Activated CD4-positive, alpha-beta T cell treated with anti-CD3 and anti-CD28 coated beads for 4 hours (primary cell): Measurements from ENCODE around the gene UBE3B.

Source experiments
- DNase-seq, 2 donors: peaks; one replicate each; pipeline ENCODE4 v3.0.0-alpha.2; 2020

Gene UBE3B

GRCh38 chr12:109534456-109534855, 57.0 kb downstream of the UBE3B start:
- no peak for DNase-seq

DNA sequence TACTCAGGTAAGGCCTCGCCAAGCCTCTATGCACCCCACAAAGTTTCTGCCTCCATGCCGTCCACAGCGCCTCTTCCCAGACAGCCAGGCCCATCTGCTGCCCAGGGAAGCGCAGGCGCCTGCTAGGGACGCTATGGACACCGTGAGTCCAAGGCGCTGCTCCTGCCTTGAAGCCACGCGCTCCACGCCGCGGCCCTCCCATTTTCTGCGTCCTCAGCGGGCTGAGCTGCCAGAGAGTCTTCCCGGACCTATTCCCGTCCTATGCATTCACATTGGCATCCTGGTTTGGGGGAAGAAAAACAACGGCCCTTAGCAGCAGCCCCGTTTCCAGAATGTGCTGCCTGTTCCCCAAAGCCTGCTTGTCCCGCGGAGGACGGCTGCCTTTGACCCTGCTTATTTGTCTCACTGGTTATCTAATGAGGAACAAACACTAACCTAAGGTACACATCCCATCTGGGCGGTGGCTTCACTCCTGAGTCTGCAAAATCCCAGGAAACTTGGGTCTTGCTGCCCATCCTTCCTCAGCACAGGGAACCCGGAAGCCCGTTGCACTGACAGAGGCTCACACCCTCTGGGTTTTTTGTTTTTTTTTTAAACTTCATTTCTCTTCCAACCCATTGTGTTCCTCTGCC, 57.9 kb downstream of the UBE3B start:
- no peak for DNase-seq

- no peak for DNase-seq
These were observed 58.4 kb downstream of the UBE3B start for GRCh38 chr12:109535863-109536250.

DNA sequence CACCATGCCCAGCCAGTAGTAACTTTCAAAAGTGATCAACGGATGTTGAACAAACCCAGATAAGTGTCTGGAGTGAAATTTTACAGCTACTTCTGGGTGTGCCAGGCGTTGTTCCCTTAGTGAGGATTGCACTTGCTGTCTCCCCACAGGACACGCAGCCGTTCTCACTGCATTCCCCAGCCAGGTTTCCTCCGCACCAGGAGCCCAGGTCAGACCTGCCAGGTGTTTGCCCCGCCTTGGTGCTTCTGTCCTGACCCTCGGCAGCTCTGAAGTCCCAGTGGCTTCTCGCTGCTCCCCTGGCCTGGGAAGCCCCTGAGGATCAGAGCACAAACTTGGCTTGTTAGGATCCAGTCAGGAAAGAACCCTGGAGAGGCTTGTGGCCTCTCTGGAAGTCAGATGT, 59.7 kb downstream of the UBE3B start:
- DNase-seq, result no peak

DNA sequence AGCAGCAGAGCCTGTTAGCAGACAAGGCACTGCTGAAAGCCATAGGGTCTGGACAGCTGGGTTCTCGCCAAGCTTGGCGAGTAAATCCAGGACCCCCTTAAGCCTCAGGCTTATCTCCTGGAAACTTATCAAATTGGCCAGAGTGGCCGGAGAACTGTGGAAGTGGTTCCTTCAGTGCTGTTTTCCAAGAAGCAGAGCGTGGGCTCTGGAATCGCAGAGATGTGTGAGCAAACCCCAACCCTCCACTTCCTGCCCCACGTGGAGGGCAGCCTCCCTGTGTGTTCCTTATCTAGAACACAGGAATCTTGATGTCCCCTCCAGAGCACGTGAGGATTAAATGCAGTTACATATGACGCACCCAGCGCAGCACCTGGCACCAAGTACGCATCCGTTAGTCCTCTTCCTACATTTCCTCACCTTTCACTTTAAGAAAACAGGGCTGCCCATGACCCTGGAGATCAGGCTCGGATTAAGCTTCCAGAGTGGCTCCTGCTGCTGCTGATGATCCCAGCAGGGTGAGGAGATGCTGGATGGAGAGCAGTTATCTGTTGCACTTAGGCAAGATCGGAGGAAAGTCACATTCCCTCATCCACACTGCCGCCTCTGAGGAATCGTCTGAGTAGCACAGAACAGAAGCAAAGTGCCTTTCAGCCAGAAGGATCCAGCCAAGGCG, 60.9 kb downstream of the UBE3B start:
- no peak for DNase-seq

GRCh38 chr12:109539508-109539907, 62.1 kb downstream of the UBE3B start:
- no peak for DNase-seq

GRCh38 chr12:109540526-109541412, 63.3 kb downstream of the UBE3B start:
- no peak for DNase-seq

- no peak for DNase-seq
These were observed 63.9 kb downstream of the UBE3B start for GRCh38 chr12:109541413-109541726.

GRCh38 chr12:109542014-109542413, 64.6 kb downstream of the UBE3B start:
- no peak for DNase-seq

DNA sequence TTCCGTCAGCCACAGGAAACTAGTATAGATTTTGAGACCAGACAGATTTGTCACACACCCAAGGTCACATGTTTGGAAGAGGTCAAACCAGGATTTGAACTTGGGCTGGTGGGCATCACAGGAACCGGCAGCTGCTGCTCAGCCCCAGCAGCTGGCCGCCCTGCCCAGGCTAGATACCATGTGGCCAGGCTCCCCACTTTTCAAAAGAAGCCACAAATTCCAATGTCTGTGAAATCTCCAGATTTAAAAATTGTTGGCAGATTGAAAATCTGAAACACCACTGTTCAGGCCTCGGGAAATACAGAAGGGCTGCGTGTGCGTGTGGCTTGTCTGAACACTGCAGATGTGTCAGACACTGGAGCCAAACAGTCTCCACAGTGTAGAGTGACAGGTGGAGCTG, 65.4 kb downstream of the UBE3B start:
- DNase-seq, result no peak

DNA sequence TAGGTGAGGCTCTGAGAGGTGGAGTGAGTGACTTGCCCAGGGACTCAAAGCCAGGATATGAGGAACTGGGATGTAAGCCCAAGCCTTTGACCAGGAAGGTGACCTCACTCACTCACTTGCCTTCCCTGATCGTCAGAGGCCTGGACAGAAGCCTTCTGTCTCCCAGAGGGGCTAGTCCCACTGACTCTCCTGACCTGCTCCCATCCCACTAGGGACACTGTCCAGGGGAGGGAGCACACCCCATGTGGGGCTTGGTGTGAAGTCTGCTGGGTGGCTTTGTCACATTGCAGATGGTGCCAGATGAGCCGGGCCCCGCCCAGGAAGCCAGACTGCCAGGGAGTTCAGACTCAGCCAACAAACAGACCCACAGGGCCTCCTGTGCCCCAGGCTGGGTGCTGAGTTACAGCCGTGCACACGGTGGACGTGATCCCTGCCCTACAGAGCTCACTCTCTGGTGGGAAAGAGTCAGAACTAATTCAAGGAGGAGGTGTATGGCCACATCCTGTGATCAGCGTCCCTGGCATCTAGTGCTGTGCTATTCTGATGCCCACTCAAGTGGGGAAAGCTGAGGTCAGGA, 67.6 kb downstream of the UBE3B start:
- DNase-seq, result no peak

DNA sequence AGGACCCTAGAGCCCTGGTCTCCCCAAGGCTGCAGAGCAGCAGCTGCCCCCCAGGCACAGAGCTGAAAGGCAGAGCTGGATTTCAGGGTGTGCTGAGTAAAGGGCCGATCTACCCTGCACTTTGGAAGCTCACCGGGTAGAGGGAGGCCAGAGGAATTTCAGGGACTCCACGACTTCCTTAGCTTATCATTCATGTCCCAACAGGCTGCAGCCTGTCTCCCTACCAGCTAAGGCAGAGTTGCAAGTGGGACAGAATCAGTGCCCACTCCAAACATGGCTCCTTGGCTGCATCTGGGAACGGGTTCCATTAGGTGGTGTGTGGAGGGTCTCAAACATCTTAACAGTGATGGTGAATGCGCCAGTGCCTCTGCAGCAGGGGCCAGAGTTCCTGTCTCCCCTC, 68.4 kb downstream of the UBE3B start:
- DNase-seq, result no peak

DNA sequence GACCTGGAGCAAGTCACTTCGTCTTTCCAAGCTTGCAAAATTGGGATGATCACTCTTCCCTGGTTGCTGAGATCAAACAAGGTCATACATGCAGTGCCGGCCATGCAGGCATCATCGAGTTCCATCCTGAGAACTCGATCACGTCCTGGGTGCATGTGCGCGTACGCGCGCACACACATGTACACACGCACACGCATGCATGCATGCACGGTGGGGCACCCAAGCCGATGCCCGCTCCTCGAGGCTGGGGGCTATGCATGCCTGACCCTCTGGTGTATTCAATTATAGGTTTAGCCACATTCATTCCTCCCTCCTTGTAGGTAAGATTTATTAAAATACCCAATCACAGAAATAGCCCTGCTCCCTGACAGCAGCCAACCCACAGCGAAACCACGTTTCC, 69.9 kb downstream of the UBE3B start:
- DNase-seq, result no peak

DNA sequence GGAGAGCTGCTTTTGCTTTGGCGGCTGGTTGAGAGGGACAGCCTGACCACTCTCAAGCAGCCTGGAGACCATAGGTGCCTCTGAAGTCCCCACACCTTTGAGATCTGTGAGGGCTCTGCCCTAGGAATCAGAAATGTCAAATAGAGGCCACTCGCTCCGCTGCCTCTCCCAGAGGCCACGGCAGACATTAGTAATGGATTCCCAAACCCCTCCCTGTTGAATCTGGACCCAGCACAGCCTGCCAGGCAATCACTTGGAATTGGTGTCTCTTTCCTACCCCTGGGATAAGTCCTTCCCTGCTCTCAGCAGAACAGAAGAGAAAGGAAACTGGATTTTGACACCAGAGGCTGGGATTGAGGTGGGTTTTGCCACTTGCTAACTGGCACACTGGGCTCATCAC, 70.8 kb downstream of the UBE3B start:
- DNase-seq, result no peak

DNA sequence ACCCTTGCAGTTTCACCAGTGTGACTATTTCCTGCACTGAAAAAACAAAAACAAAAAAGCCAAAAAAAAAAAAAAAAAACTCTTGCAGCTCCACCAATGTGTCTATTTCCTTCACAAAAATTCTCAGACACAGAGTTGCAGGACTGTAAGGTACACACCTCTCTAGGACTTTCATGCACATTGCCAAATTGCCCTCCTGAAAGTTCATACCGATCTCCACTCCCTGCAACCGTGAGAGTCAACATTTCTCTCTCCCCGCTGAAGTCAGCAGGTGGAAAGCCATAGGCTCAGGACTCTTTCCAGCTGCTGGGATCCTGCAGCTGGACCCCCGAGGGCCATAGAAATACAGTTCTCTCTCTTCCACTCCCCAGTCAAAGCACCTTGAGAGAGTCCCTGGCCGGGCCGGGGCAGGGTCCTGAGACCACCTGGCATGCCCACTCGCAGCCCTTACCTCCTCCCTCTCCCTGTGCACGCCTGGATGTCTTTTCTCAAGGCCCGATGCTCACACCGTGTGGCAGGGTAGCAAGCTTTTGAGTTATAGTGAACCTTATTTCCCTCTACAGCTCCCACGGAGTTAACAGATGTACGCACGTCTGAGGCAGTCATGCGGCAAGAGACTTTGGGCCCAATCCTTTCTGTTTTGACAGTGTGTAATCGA, 72.3 kb downstream of the UBE3B start:
- DNase-seq, result no peak

- DNase-seq, result no peak
These were observed 72.8 kb downstream of the UBE3B start for GRCh38 chr12:109550281-109550680.

GRCh38 chr12:109551108-109551507, 73.7 kb downstream of the UBE3B start:
- DNase-seq, result no peak

DNA sequence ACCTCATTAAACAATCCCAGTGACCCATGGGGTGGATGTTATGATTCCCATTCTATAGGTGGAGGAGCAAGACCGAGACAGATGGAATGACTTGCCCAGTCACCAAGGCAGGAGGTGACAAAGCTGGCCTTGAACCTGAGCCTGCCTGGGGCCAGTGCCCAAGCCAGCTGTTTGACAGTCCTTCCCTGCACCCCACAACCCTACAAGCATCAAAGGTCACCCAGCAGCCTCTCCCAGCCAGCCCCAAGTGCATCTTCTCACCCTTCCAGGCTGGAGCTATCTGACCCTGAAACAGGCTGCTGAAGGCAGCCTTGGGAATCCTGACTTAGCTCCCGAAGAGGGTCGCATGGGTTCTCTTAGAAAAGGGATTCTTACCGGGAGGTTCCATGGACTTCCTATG, 75.5 kb downstream of the UBE3B start:
- no peak for DNase-seq

DNA sequence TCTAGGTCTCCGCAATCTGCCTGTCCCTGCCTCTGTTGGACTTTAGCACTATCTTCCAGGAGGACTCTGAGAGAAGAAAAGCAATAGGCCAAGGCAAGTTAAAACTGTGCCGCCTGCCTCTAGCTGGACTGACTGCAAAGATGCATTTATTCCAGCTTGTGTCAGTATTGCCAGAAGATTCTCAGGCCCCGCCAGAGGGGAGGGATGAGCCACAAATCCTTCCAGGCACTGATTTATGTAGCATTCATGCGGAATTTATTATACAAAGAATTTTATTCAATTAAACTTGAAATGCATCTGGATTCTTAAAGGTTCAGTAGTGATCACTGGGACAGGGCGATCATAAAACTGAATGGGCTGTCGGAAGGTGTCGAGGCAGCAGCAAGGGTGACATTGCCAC, 76.0 kb downstream of the UBE3B start:
- no peak for DNase-seq

DNA sequence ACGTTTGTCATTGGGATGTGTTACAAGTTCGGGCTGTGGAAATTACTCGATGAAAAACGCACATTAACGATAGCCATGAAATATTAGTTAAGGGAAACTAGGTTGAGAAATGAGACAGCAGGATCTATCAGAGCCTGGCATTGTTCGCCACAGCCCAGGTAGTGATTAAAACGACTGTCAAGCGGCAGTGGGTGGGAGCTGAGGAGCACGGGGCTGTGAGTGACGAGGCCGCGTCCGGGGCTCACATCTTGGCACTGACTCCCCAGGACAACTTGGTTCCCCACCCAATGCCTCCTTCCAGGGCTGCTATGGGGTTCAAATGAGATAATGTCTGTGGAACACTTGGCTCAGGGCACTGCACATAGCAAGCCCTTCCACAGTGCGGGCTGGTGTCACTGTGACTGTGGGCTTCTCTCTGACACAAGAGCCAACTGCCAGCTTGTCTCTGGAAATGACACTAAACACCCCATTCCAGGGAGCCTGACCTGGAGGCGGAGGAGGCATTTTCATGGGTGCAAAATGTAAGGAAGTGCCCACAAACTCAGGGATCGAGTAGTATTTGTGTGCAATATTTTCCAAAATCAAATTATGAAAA, 76.6 kb downstream of the UBE3B start:
- DNase-seq, result no peak

- no peak for DNase-seq
These were observed 77.3 kb downstream of the UBE3B start for GRCh38 chr12:109554761-109555160.

DNA sequence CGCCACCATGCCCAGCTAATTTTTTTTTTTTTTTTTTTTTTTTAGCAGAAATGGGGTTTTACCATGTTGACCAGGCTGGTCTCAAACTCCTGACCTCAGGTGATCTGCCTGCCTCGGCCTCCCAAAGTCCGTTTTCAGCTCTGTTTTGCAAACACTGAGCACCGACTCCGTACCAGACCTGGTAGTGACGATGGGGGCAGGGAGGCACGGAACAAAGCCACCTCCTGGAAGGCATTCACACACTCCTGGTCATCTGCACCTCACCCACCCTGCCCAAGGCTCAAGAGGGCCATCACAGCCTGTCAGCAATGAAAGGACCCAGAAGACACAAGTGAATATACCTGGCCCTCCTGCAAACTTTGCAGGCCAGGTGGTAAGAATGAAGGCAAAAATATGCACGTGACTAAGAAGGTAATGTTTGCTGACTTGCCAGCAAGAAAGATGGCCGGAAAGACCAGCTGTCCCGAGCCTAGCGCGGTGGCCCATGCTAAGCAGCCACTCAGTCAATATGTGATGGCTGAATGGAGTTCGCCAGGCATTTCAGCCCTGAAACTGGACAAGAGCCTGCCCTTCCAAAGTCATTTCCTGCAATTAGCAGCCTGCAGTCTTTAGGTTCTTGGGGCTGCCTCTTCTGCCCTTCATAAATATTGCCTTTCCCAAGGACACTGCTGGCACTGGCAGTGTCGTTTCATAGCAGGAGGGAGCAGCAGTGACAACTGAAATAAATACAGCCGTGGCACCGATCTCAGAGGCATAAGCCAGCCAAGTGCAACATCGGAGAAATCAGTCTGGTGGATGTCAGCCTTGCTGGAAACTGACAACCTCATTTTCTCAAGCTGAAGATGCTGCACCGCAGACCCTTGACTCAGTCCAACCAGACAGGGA, 78.2 kb downstream of the UBE3B start:
- no peak for DNase-seq
